CD4-positive, alpha-beta T cell treated with Interleukin-21 for 1 hour (primary cell): ENCODE measurements around the gene GPR84.

Experiments
- DNase-seq: peaks from one replicate; pipeline ENCODE4 v3.0.0-alpha.2; 2020

GPR84 gene

GRCh38 chr12:54321363-54321762 lies 42.9 kb downstream of the GPR84 start:
- DNase-seq, result no peak
